SU-DHL-6 (cell line): ENCODE data around the gene SLC4A5.

Experiments used
- EZH2phosphoT487 ChIP-seq: fragments of 200-600 bp; sonication (generic), shearing (Covaris generic); conservative IDR thresholded peaks from 2 replicates; pipeline ENCODE4 v1.6.1; 2018; ENCODE audit warnings: mild to moderate bottlenecking, antibody characterized with exemption, low read length, moderate library complexity, mixed read lengths
- TF ChIP-seq, protein P1 (sequence below): fragments of 200-600 bp; sonication (generic); IDR thresholded peaks from one replicate; pipeline ENCODE4 v1.5.1; 2017; ENCODE audit warnings: antibody characterized with exemption, mild to moderate bottlenecking, low read length, moderate library complexity; ENCODE audit not compliant: insufficient read depth, poor library complexity, severe bottlenecking

- TF ChIP-seq, protein P1, sequence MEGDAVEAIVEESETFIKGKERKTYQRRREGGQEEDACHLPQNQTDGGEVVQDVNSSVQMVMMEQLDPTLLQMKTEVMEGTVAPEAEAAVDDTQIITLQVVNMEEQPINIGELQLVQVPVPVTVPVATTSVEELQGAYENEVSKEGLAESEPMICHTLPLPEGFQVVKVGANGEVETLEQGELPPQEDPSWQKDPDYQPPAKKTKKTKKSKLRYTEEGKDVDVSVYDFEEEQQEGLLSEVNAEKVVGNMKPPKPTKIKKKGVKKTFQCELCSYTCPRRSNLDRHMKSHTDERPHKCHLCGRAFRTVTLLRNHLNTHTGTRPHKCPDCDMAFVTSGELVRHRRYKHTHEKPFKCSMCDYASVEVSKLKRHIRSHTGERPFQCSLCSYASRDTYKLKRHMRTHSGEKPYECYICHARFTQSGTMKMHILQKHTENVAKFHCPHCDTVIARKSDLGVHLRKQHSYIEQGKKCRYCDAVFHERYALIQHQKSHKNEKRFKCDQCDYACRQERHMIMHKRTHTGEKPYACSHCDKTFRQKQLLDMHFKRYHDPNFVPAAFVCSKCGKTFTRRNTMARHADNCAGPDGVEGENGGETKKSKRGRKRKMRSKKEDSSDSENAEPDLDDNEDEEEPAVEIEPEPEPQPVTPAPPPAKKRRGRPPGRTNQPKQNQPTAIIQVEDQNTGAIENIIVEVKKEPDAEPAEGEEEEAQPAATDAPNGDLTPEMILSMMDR: no peak
- no peak for TF ChIP-seq EZH2phosphoT487
These were observed 155.1 kb downstream of the SLC4A5 start for GRCh38 chr2:74188018-74188601.
